GM12873 (cell line): ENCODE data around the gene MOSPD3.

Experiments
- TF ChIP-seq, protein P1 (sequence below): IDR thresholded peaks from 2 replicates; pipeline ENCODE4 v1.5.1; 2012; ENCODE audit warnings: low read depth, mild to moderate bottlenecking, moderate library complexity, low read length, control low read depth; ENCODE audit not compliant: insufficient read depth; ENCODE audit errors: missing control alignments

MOSPD3 gene

GRCh38 chr7:100623951-100624824 is 11.8 kb downstream of the MOSPD3 start:
- TF ChIP-seq, protein P1, sequence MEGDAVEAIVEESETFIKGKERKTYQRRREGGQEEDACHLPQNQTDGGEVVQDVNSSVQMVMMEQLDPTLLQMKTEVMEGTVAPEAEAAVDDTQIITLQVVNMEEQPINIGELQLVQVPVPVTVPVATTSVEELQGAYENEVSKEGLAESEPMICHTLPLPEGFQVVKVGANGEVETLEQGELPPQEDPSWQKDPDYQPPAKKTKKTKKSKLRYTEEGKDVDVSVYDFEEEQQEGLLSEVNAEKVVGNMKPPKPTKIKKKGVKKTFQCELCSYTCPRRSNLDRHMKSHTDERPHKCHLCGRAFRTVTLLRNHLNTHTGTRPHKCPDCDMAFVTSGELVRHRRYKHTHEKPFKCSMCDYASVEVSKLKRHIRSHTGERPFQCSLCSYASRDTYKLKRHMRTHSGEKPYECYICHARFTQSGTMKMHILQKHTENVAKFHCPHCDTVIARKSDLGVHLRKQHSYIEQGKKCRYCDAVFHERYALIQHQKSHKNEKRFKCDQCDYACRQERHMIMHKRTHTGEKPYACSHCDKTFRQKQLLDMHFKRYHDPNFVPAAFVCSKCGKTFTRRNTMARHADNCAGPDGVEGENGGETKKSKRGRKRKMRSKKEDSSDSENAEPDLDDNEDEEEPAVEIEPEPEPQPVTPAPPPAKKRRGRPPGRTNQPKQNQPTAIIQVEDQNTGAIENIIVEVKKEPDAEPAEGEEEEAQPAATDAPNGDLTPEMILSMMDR: no peak

DNA sequence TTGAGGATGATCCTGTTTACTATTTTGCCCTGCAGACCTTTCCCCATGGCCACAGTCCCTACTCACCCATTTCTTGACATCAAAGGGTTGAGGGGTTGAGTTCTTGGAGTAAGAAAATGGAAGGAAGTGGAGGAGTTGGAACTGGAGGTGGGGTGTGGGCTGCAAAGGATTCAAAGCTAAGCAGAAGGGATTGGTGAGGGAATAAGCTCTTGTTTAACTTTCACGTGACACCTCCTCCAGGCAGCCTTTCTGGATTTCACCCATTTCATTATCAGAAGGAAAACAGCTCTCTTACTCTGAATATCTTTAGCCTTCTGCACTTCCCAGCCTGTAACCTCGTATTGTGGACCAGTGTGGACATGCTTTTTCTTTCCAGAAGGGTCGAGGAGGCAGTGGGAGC is 13.7 kb downstream of the MOSPD3 start:
- TF ChIP-seq, protein P1: no peak

DNA sequence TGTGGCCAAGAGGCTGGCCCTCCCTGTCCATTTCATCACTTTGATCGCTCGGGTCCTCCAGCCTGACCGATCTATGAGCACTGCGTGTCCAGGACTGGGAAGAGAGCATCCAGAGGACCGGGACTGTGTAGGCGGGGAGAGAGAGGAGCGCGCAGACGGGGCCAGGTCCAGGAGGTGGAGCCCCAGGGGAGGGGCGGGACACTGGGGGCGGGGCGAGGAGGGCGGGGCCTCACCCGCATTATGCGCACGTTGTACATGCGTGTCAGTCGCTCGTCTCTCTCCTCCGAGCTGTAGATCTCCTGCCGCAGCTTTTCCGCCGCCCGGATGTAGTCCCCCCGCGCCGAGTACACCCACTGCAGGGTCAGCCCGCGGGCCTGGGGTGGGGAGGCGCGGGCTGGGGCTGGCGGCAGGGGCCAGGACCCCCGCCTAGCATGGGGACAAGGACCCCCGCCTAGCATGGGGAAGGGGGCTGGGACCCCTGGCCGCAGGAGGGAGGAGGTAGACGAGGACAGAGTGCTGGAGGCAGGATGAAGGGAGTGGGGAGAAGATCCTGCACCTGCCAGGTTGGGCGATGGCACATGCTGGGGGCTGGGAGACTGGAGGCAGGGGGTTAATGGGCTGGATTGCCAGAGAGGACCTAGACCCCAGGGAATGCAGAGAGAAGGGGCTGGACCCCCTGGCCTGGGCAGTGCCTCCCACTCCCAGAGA is 14.3 kb downstream of the MOSPD3 start:
- TF ChIP-seq, protein P1: no peak

- TF ChIP-seq, protein P1: no peak
These were observed 14.9 kb downstream of the MOSPD3 start for GRCh38 chr7:100627238-100627549.

- TF ChIP-seq, protein P1: peak; percentile 61
These were observed 16.9 kb downstream of the MOSPD3 start for GRCh38 chr7:100629117-100629716.

DNA sequence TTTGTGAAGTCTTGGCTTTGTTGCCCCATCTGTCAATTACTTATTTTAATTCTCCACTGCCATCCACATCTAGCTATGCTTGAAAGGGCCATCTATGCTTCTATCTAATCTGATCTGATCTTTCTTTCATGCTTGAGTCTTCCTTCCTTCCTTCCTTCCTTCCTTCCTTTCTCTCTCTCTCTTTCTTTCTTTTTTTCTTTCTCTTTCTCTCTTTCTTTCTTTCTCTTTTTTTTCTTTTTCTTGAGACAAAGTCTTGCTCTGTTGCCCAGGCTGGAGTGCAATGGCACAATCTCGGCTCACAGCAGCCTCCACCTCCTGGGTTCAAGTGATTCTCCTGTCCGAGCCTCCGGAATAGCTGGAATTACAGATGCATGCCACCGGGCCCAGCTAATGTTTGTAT is 17.7 kb downstream of the MOSPD3 start:
- TF ChIP-seq, protein P1: no peak
